WERI-Rb-1 (cell line): Measurements from ENCODE around the gene GAREM1.

Source experiments
- DNase-seq: peaks from one replicate; pipeline ENCODE4 v3.0.0-alpha.2; 2020
- H3K27ac ChIP-seq: fragments of 250-450 bp; sonication (Bioruptor Pico); 2 replicates; pipeline ENCODE4 v1.5.1; 2020; ENCODE audit warnings: mild to moderate bottlenecking, moderate library complexity
- H3K27me3 ChIP-seq: fragments of 250-450 bp; sonication (Bioruptor Pico); 2 replicates; pipeline ENCODE4 v1.5.1; 2021; ENCODE audit warnings: mild to moderate bottlenecking, low read depth, moderate library complexity; ENCODE audit not compliant: insufficient read depth, severe bottlenecking
- H3K36me3 ChIP-seq: fragments of 250-450 bp; sonication (Bioruptor Pico); 2 replicates; pipeline ENCODE4 v1.5.1; 2020; ENCODE audit warnings: mild to moderate bottlenecking, moderate library complexity
- H3K4me3 ChIP-seq: 2 replicates; pipeline ENCODE4 v1.5.1; 2011; ENCODE audit warnings: low read depth, mild to moderate bottlenecking, control low read depth, low read length
- H3K9me3 ChIP-seq: fragments of 250-450 bp; sonication (Bioruptor Pico); 2 replicates; pipeline ENCODE4 v1.5.1; 2021; ENCODE audit warnings: mild to moderate bottlenecking, moderate library complexity; ENCODE audit not compliant: severe bottlenecking
- CTCF ChIP-seq: IDR thresholded peaks from 2 replicates; pipeline ENCODE4 v1.5.1; 2011; ENCODE audit warnings: low read depth, mild to moderate bottlenecking, control low read depth, inconsistent platforms, low read length

The GAREM1 gene

GRCh38 chr18:32468147-32468845 is 2.4 kb downstream of the GAREM1 start:
- DNase-seq: no peak
- TF ChIP-seq CTCF: no peak
- Histone ChIP-seq H3K27me3 (peaks cover 49% of the 10 kb centered on the region), H3K9me3 (peaks cover 4% of the 10 kb centered on the region), H3K4me3 (no peak overlapping the region), H3K36me3 (no peaks in the 10 kb centered on the region), H3K27ac (no peak overlapping the region)

- no peak for DNase-seq
- no peak overlapping the region for H3K27ac ChIP-seq
- no peak for TF ChIP-seq CTCF
- H3K9me3 ChIP-seq: no peaks in the 10 kb centered on the region
- H3K36me3 ChIP-seq: no peaks in the 10 kb centered on the region
- H3K27me3 ChIP-seq: peaks cover 32% of the 10 kb centered on the region
- H3K4me3 ChIP-seq: no peak overlapping the region
Measured at GRCh38 chr18:32461709-32462272, 8.9 kb downstream of the GAREM1 start.

GRCh38 chr18:32460171-32460731 is 10.4 kb downstream of the GAREM1 start:
- no peak overlapping the region for H3K27ac ChIP-seq
- no peak for TF ChIP-seq CTCF
- no peak for DNase-seq

GRCh38 chr18:32459361-32460101 is 11.2 kb downstream of the GAREM1 start:
- peaks cover 33% of the 10 kb centered on the region for H3K27me3 ChIP-seq
- H3K27ac ChIP-seq: no peak overlapping the region
- H3K36me3 ChIP-seq: no peaks in the 10 kb centered on the region
- DNase-seq: no peak
- TF ChIP-seq CTCF: no peak
- H3K4me3 ChIP-seq: no peak overlapping the region
- H3K9me3 ChIP-seq: no peaks in the 10 kb centered on the region

More at GRCh38 chr18:32460171-32460731, 10.4 kb downstream of the GAREM1 start:
- H3K9me3 ChIP-seq: no peaks in the 10 kb centered on the region
- H3K27me3 ChIP-seq: peaks cover 33% of the 10 kb centered on the region
- H3K4me3 ChIP-seq: no peak overlapping the region
- no peaks in the 10 kb centered on the region for H3K36me3 ChIP-seq

GRCh38 chr18:32455361-32455760 is 15.3 kb downstream of the GAREM1 start:
- Histone ChIP-seq H3K27me3 (peaks cover 26% of the 10 kb centered on the region), H3K4me3 (no peak overlapping the region), H3K36me3 (no peaks in the 10 kb centered on the region), H3K27ac (no peak overlapping the region), H3K9me3 (no peaks in the 10 kb centered on the region)
- TF ChIP-seq CTCF: no peak
- no peak for DNase-seq
